Retina (tissue), 1 donor: Measurements from ENCODE around the gene SLC16A5.
"Not testable (repeated sequence)": the region's sequence is repeated elsewhere in the genome, so short reads cannot be mapped to it uniquely, and the experiment has no call there.

Experiments used
- DNase-seq: peaks from one replicate; pipeline ENCODE4 v3.0.0-alpha.2; 2016

SLC16A5 gene

DNA sequence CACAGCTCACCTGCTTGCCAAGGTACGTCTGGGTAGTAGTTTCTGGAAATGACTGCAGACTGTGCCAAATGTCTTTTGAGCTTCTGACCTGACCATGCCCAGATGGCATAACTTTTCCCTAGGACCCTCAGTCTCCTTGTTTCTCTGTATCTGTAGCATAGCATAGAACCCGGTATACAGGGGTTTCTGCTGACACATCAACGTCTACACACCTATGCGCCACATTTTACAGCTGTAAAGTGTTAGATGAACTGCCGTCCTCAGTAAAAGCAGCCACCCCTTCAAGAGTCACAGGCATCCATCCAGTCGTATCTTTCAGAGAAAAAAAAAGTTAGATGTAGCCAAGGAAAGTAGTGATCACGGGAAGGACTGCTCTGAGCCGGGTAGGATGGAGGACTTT, 23.3 kb upstream of the SLC16A5 start:
- DNase-seq = no peak

DNA sequence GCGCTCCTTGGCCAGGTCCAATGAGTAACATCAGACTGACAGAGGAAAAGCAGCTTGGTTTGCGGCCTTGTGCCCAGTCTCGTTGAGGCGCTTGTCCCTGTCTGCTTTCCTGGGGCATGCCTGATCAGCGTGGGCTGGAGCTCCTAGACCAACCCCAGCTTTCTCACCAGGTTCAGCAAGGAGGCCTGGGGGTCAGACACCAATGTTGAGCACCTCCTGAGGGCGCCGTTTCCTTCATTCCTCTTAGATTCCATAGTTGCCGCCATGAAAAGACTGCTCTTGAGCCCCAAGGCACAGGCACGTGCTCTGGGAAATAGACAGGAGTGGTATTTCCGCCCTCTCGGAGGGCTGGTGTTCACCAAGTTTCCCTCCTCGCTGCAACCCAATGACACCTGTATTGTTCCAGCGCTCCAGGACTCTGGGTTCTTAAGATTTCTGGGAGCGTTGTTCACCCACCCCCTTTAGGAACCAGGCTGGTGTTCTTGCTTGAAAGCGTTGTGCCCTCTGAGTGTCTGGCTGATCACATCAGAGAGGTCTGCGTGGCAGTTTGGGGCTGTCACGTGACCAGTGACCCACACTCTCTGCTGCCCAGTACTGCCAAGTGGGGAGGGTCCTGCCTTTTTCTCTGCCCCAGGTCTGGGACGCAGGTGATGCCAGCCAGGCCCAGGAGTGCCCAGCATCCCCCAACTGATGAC, 22.7 kb upstream of the SLC16A5 start:
- DNase-seq = no peak

GRCh38 chr17:75065562-75066151, 22.1 kb upstream of the SLC16A5 start:
- no peak for DNase-seq

DNA sequence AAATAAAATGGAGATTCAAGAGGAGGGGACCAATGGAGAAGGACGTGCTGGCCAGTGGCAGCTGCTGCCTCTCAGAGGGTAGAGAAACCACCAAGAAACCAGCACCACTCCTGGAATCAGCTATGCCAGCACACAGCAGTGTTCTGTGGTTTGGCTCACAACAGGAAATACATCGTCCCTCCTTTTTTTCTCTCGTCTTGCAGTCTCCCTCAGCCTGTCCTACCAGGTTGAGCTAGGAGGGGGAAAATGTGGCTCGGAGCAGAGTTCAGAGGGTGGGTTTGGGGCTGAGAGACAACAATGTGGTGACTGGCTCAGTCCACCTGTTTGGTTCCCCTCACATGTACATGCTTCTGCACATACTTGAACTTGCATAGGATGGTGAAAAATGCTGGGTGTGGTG, 19.9 kb upstream of the SLC16A5 start:
- DNase-seq = no peak

DNA sequence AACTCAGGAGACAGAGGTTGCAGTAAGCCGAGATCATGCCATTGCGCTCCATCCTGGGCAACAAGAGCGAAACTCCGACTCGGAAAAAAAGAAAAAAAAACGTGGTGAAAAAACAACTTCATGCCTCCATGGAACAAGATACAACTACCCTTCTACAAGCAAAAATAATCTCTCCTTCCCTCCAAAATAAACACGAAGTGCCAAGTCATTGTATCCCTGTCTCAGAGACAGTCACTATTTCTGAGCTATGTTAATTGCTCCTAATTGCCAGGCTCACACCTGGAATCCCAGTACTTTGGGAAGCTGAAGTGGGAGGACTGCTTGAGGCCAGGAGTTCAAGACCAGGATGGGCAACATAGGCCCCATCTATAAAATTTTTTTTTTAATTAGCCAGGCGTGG, 19.0 kb upstream of the SLC16A5 start:
- DNase-seq = no peak

GRCh38 chr17:75069783-75070182, 18.0 kb upstream of the SLC16A5 start:
- DNase-seq = no peak

GRCh38 chr17:75071478-75072271, 16.1 kb upstream of the SLC16A5 start:
- not testable (repeated sequence) for DNase-seq

- not testable (repeated sequence) for DNase-seq
These were observed 14.8 kb upstream of the SLC16A5 start for GRCh38 chr17:75072909-75073308.

GRCh38 chr17:75073618-75074047, 14.1 kb upstream of the SLC16A5 start:
- DNase-seq = no peak

- DNase-seq = no peak
These were observed 13.2 kb upstream of the SLC16A5 start for GRCh38 chr17:75074532-75074931.

DNA sequence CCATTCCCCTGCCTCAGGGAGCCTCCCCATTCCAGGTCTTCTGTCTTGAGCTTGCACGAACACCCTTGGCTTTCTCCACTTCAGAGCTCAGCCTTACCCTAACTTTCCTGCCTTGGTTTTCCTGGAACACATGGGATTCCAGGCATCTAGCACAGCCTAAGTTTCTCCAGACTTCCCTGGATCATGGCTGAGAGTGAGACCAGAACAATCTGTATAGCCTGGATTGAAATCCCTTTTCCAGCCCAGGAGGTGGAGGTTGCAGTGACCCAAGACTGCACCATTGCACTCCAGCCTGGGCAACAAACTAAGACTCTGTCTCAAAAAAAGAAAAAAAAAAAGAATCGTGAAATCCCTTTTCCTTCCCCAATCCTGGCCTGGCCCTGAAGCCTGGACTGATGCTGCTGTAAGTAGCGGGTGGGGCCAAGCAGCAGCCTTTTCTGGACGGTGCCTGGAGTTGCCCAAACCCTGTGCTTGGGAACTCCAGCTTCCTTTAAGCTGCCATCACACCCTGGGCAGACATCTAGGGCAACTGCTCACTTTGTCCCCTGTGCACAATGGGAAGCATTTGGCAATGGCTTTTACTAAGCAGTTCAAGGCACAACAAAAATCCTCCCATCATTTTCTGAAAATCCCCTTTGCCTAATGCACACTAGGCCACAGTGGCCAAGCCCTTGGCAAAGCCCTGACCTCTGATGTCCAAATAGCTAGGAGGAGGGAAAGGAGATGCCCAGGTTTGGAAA, 12.0 kb upstream of the SLC16A5 start:
- DNase-seq = no peak

DNA sequence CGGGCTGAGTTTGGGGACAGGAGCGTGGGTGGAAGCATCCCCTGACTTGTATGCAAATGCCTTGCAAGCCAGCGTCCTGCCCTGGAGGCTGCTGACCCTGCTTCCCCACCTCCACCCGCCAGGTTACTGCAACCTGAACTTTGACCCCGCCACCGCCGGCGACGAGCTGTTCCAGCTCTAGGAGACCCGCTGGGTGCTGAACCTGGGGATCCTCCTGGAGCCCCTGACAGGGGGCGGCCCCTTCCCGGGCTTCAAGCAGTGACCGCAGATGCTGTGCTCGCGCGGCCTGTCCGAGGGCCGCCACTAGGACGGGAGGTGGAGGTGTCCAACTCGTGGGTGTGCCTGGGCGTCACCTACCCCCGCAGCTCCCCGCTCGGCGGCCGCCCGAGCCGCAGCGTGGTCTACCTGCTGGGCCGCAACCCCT, 10.7 kb upstream of the SLC16A5 start:
- no peak for DNase-seq

DNA sequence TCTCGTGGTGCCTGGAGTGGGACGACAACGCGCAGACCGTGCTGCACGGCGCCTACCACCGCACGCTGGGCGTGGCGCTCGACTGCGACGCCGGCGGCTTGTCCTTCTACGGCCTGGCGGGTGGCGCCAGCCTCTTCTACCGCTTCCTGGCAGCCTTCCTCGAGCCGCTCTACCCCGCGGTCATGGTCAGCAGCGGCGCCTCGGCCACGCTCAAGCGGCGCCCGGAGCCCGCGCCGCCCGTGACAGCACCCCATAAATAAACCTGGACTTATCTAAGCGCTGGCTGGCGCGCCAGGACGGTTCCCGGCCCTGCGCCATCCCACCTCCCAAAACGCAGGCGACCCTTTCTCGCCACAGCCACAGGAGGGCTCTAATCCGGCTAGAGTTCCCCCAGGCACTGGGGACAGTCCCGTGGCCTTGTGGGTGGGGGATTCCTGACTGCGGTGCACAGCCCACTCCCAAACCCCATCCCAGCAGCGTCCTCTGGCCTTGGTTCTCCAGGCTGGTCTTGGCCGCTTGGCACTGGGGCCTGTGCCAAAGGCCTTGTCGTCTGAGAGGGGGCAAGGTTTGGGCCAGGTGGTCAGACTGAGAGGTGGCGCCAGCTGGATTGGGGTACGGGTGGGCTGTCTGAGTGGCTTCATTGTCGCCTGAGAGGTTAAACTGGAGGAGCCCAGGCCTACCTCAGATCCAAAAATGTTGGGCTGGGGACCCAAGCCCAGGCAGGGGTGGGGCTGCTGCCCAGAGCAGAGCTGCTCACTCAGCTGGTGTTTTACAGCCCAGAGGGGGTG, 10.1 kb upstream of the SLC16A5 start:
- DNase-seq = peak; percentile 85

- DNase-seq = no peak
These were observed 9.3 kb upstream of the SLC16A5 start for GRCh38 chr17:75078284-75079022.

GRCh38 chr17:75079023-75079373, 8.8 kb upstream of the SLC16A5 start:
- no peak for DNase-seq

- DNase-seq = no peak
These were observed 5.9 kb upstream of the SLC16A5 start for GRCh38 chr17:75081611-75082540.

DNA sequence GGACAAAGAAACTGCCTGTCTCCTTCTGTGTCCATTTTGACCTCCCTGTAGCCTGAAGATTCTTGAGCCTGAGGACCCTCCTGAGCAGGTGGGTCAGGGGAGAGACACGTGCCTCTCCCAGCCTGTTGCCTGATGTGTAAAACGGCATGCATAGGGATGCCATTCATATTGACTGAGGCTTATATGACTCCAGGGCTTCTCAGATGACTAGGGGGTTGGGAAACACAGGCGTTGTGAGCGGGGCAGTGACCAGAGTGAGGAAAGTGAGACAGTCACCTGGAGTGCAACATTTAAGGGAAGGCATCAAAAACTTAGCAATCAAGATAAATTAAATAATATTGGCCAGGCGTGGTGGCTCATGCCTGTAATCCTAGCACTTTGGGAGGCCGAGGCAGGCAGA, 5.1 kb upstream of the SLC16A5 start:
- DNase-seq = no peak

- DNase-seq = no peak
These were observed 3.6 kb upstream of the SLC16A5 start for GRCh38 chr17:75084039-75084660.

DNA sequence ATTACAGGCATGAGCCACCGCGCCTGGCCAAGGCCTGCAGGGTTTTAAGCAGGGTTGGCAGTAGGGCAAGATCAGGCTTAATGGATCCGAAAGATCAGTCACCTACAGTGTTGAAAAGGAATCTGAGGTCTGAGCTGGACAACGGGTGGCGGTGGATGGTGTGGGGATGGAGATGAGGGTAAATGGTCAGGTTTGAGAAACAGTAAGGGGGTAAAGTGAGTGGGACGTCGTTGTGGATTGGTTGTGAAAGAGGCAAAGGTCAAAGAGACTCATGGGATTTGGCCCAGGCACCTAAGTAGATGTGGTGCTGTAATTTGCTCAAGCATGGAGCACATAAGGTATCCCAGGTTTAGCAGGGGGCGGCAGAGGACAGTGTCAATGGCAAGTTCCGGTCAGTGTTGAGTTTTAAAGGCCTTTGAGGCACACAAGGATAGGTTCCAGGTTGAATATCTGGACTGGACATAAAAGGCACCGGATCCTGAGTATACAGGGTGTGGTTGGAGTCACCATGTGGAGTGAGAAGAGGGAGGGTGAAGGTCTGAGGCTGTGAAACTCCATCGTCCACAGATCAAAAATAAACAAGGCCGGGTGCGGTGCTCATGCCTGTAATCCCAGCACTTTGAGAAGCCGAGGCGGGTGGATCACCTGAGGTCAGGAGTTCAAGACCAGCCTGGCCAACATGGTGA, 1.1 kb upstream of the SLC16A5 start:
- DNase-seq = no peak

GRCh38 chr17:75087182-75087557, 584 bp upstream of the SLC16A5 start:
- no peak for DNase-seq
